DND-41 (cell line): Measurements from ENCODE around the gene C1QTNF12.

Experiments used
- ATAC-seq: fragments of 200-7000 bp; cut with Tn5 transposase; 3 replicates; pipeline ENCODE4 v1.9.1; 2021; ENCODE audit warnings: low read depth; ENCODE audit not compliant: insufficient read depth
- DNase-seq: peaks from one replicate; pipeline ENCODE4 v3.0.0-alpha.2; 2020
- H2AFZ ChIP-seq: 2 replicates; pipeline ENCODE4 v1.6.0; 2012; ENCODE audit warnings: low read depth, low read length
- H3K27ac ChIP-seq: 2 replicates; pipeline ENCODE4 v1.5.1; 2012; ENCODE audit warnings: low read length, inconsistent platforms
- H3K27me3 ChIP-seq: fragments of 200-600 bp; sonication (generic); 2 replicates; pipeline ENCODE4 v1.6.0; 2012; ENCODE audit warnings: low read length, mild to moderate bottlenecking, inconsistent platforms; ENCODE audit not compliant: insufficient read depth, poor library complexity
- H3K36me3 ChIP-seq: 2 replicates; pipeline ENCODE4 v1.5.1; 2012; ENCODE audit warnings: low read length, inconsistent platforms; ENCODE audit not compliant: insufficient read depth
- H3K4me1 ChIP-seq: 2 replicates; pipeline ENCODE4 v1.5.1; 2012; ENCODE audit warnings: mild to moderate bottlenecking, low read length; ENCODE audit not compliant: insufficient read depth
- H3K4me2 ChIP-seq: 2 replicates; pipeline ENCODE4 v1.6.0; 2012; ENCODE audit warnings: mild to moderate bottlenecking, moderate library complexity, low read length, inconsistent platforms; ENCODE audit not compliant: insufficient read depth
- H3K4me3 ChIP-seq, 2 experiments: fragments of 200-600 bp in 1 of 2; shearing (Covaris generic) in 1 of 2; 2 replicates each; pipeline ENCODE4 v1.5.1; 2012 to 2016; ENCODE audit warnings: inconsistent platforms in 2 of 2, low read length in 2 of 2, mild to moderate bottlenecking in 2 of 2, low read depth in 1 of 2, moderate library complexity in 1 of 2
- H3K79me2 ChIP-seq: 2 replicates; pipeline ENCODE4 v1.6.0; 2012; ENCODE audit warnings: low read length, inconsistent platforms; ENCODE audit not compliant: insufficient read depth
- H3K9ac ChIP-seq: 2 replicates; pipeline ENCODE4 v1.6.0; 2012; ENCODE audit warnings: low read depth, mild to moderate bottlenecking, inconsistent platforms, low read length, moderate library complexity
- H3K9me3 ChIP-seq: 2 replicates; pipeline ENCODE4 v1.5.1; 2012; ENCODE audit warnings: low read length, moderate library complexity, mild to moderate bottlenecking, inconsistent platforms; ENCODE audit not compliant: insufficient read depth, severe bottlenecking
- H4K20me1 ChIP-seq: 2 replicates; pipeline ENCODE4 v1.6.0; 2012; ENCODE audit warnings: low read length; ENCODE audit not compliant: insufficient read depth
- EZH2 ChIP-seq: IDR thresholded peaks from 3 replicates; pipeline ENCODE4 v1.6.1; 2012; ENCODE audit warnings: borderline replicate concordance, low read depth, mild to moderate bottlenecking, moderate library complexity, low read length, inconsistent platforms; ENCODE audit not compliant: severe bottlenecking
- TF ChIP-seq, protein P1 (sequence below): IDR thresholded peaks from 2 replicates; pipeline ENCODE4 v1.5.1; 2012; ENCODE audit warnings: borderline replicate concordance, low read length, moderate library complexity, mild to moderate bottlenecking; ENCODE audit not compliant: poor library complexity, severe bottlenecking; ENCODE audit errors: extremely low read depth

C1QTNF12 gene

DNA sequence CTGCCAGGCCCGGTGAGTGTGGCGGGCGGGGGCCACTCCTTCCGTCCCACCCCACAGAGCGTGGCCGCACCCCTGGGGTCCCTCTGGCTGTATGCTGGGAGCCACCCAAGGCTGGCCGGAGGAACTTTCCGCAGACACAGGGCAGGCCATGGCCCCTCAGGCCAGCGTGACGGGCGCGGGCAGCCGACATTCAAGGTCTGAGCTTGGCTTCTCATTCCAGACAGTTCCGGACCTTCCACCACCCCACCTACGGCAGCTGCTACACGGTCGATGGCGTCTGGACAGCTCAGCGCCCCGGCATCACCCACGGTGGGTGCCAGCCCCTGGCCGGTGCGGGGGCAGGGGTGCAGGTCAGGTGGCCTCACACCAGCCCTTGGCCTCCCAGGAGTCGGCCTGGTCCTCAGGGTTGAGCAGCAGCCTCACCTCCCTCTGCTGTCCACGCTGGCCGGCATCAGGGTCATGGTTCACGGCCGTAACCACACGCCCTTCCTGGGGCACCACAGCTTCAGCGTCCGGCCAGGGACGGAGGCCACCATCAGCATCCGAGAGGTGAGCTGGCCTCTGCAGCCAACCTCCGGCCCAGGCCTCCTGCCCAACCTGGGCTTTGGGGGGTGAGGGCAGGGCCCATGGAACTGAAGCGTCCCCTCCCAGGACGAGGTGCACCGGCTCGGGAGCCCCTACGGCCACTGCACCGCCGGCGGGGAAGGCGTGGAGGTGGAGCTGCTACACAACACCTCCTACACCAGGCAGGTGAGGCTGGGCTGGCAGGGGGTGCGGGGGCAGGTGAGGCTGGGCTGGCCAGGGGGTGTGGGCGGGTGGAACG is 41.0 kb upstream of the C1QTNF12 start:
- no peaks in the 10 kb centered on the region for H3K79me2 ChIP-seq
- no peak overlapping the region for H3K9ac ChIP-seq
- H3K4me1 ChIP-seq = no peaks in the 10 kb centered on the region
- no peak overlapping the region for H3K4me3 ChIP-seq
- H2AFZ ChIP-seq = no peak overlapping the region
- no peak for DNase-seq
- no peak overlapping the region for H3K27ac ChIP-seq
- no peaks in the 10 kb centered on the region for H3K36me3 ChIP-seq
- no peak overlapping the region for H3K4me2 ChIP-seq
- no peaks in the 10 kb centered on the region for H4K20me1 ChIP-seq
- no peaks in the 10 kb centered on the region for H3K9me3 ChIP-seq
- ATAC-seq = no peak
- H3K27me3 ChIP-seq = no peaks in the 10 kb centered on the region
- no peak for TF ChIP-seq EZH2
- TF ChIP-seq, protein P1, sequence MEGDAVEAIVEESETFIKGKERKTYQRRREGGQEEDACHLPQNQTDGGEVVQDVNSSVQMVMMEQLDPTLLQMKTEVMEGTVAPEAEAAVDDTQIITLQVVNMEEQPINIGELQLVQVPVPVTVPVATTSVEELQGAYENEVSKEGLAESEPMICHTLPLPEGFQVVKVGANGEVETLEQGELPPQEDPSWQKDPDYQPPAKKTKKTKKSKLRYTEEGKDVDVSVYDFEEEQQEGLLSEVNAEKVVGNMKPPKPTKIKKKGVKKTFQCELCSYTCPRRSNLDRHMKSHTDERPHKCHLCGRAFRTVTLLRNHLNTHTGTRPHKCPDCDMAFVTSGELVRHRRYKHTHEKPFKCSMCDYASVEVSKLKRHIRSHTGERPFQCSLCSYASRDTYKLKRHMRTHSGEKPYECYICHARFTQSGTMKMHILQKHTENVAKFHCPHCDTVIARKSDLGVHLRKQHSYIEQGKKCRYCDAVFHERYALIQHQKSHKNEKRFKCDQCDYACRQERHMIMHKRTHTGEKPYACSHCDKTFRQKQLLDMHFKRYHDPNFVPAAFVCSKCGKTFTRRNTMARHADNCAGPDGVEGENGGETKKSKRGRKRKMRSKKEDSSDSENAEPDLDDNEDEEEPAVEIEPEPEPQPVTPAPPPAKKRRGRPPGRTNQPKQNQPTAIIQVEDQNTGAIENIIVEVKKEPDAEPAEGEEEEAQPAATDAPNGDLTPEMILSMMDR = no peak

DNA sequence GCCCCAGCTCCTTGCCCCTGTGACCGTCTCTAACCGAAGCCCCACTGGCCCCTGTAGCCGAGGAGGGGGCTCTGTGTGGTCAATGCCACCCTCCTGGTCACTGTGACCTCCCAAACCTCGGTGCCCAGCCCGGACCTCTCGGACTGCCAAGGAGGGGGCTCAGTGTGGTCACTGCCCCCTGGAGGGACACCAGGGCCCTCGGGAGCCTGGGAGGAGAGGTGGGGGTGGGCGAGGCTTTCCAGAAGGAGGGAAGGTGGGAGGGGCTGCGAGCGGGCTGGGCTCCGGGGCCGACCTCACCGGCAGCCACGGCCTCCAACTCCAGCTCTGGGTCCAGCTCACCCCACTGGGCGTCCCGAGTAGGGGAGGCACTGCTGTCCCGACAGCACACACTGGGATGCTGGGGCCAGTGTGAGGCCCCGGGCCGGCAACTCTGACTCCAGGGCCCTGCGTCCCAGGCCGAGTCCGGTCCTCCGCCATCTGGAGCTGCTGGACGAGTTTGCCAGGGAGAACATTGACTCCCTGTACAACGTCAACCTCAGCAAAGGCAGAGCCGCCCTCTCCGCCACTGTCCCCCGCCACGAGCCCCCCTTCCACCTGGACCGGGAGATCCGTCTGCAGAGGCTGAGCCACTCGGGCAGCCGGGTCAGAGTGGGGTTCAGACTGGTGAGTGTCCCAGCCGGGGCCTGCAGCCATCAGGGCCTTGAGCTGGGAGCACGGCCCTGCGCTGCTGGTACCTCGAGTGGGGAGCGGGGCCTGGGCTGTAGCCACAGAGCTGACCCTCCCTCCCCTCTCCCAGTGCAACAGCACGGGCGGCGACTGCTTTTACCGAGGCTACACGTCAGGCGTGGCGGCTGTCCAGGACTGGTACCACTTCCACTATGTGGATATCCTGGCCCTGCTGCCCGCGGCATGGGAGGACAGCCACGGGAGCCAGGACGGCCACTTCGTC is 40.1 kb upstream of the C1QTNF12 start:
- Histone ChIP-seq H3K9me3 (no peaks in the 10 kb centered on the region), H3K27me3 (no peaks in the 10 kb centered on the region), H4K20me1 (no peaks in the 10 kb centered on the region), H3K4me3 (no peak overlapping the region), H3K9ac (no peak overlapping the region), H3K36me3 (no peaks in the 10 kb centered on the region), H3K27ac (no peak overlapping the region), H3K4me1 (no peaks in the 10 kb centered on the region), H3K4me2 (no peak overlapping the region), H2AFZ (no peak overlapping the region), H3K79me2 (no peaks in the 10 kb centered on the region)
- TF ChIP-seq EZH2 = no peak
- TF ChIP-seq, protein P1 = no peak
- DNase-seq (no peak), ATAC-seq (no peak)

DNA sequence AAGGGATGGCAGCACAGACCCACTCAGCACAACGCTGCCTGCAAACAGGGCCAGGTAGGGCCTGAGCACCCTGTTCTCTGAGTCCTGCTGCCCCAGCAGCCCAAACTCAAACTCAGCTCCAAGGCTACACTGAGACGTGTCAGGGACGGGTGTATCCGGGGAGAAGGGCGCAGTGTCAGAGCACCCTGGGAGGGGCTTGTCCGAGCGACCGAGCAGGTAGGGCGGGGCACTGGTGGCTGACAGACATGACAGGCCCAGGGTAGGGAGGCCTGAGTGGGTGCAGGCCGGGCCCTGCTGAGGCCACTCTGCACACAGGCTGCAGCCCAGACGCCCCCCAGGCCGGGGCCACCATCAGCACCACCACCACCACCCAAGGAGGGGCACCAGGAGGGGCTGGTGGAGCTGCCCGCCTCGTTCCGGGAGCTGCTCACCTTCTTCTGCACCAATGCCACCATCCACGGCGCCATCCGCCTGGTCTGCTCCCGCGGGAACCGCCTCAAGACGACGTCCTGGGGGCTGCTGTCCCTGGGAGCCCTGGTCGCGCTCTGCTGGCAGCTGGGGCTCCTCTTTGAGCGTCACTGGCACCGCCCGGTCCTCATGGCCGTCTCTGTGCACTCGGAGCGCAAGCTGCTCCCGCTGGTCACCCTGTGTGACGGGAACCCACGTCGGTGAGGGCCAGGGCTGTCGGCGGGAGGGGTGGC is 39.2 kb upstream of the C1QTNF12 start:
- Histone ChIP-seq H3K36me3 (no peaks in the 10 kb centered on the region), H3K27ac (no peak overlapping the region), H4K20me1 (no peaks in the 10 kb centered on the region), H3K9ac (no peak overlapping the region), H3K79me2 (no peaks in the 10 kb centered on the region), H2AFZ (no peak overlapping the region), H3K27me3 (no peaks in the 10 kb centered on the region), H3K4me3 (no peak overlapping the region), H3K4me1 (no peaks in the 10 kb centered on the region), H3K9me3 (no peaks in the 10 kb centered on the region), H3K4me2 (no peak overlapping the region)
- DNase-seq (no peak), ATAC-seq (no peak)
- TF ChIP-seq, protein P1 = no peak
- no peak for TF ChIP-seq EZH2
